K562 (cell line): Measurements from ENCODE around the gene CSMD2. TPM values are rescaled to one million over a fixed set of nuclear protein-coding genes. Genes with fewer than 3 reads are reported as not detected.

Experiments used
- ATAC-seq: fragments of 200-7000 bp; cut with Tn5 transposase; 3 replicates; pipeline ENCODE4 v1.9.1; 2020; ENCODE audit warnings: moderate library complexity
- BruUV-seq: library from RNA; stranded (reverse); fragments of 400-500 nt; replicated peaks from 2 replicates; lab custom pipeline; 2021; lab: Mats Ljungman, UMichigan
- CTCF ChIA-PET: fragments of 300-600 bp; formaldehyde crosslinking; extraction: SDS; loops from one replicate; lab custom pipeline; 2021; ENCODE audit warnings: low intra/inter-chr PET ratio; lab: Yijun Ruan, JAX
- POLR2A ChIA-PET: fragments of 300-600, 350-650 bp; sonication (Branson Sonifier 250); formaldehyde crosslinking; extraction: SDS; loops from one replicate; lab custom pipeline; 2021; ENCODE audit warnings: antibody characterized with exemption, inconsistent platforms; lab: Yijun Ruan, JAX
- DNase-seq, 4 experiments: peaks; one replicate each; pipeline versions ENCODE4 v3.0.0 to v3.0.0-alpha.2; 2011 to 2018; ENCODE audit warnings: low spot score in 3 of 4, mixed read lengths in 3 of 4; ENCODE audit errors: extremely low read depth in 1 of 4
- FAIRE-seq: peaks from 2 replicates; lab custom pipeline; 2011; peaks lifted over from hg19 to GRCh38; lab: Jason Lieb, UNC
- H2AFZ ChIP-seq: 2 replicates; pipeline ENCODE4 v1.6.0; 2011; ENCODE audit warnings: low read depth, low read length, control low read depth, inconsistent platforms
- H3K27ac ChIP-seq: fragments of 200-600 bp; 3 replicates; pipeline ENCODE4 v1.8.0; 2011; ENCODE audit warnings: low read depth, mild to moderate bottlenecking, control low read depth, inconsistent platforms, low read length, moderate library complexity, mixed read lengths; ENCODE audit errors: extremely low read depth
- H3K27me3 ChIP-seq, 2 experiments: fragments of 300-600 bp in 1 of 2; 2 replicates in 1 of 2; 3 replicates in 1 of 2; pipeline versions ENCODE4 v1.6.0 to v1.8.0; 2011; ENCODE audit warnings: inconsistent platforms in 2 of 2, low read length in 2 of 2, mild to moderate bottlenecking in 1 of 2, mixed read lengths in 1 of 2, moderate library complexity in 1 of 2; ENCODE audit not compliant: control insufficient read depth in 2 of 2, insufficient read depth in 2 of 2
- H3K36me3 ChIP-seq: fragments of 300-600 bp; 3 replicates; pipeline ENCODE4 v1.8.0; 2011; ENCODE audit warnings: mild to moderate bottlenecking, low read length, inconsistent platforms; ENCODE audit not compliant: control insufficient read depth, insufficient read depth
- H3K4me1 ChIP-seq, 2 experiments: fragments of 200-600 bp in 1 of 2; replicated peaks in 1 of 2; 2 replicates in 1 of 2; 3 replicates in 1 of 2; pipeline versions ENCODE4 v1.5.1 to v1.8.0; 2011; ENCODE audit warnings: inconsistent platforms in 2 of 2, low read length in 2 of 2, mild to moderate bottlenecking in 1 of 2, mixed read lengths in 1 of 2, moderate library complexity in 1 of 2; ENCODE audit not compliant: control insufficient read depth in 2 of 2, insufficient read depth in 2 of 2
- H3K4me2 ChIP-seq: 2 replicates; pipeline ENCODE4 v1.6.1; 2011; ENCODE audit warnings: low read length, control low read depth, inconsistent platforms, mixed read lengths; ENCODE audit not compliant: insufficient read depth
- H3K4me3 ChIP-seq: fragments of 200-600 bp; sonication (generic), shearing (Covaris generic); 2 replicates; pipeline ENCODE4 v1.5.1; 2016; ENCODE audit warnings: control low read depth, inconsistent platforms
- H3K79me2 ChIP-seq: fragments of 200-600 bp; 3 replicates; pipeline ENCODE4 v1.8.0; 2011; ENCODE audit warnings: low read length, inconsistent platforms; ENCODE audit not compliant: control insufficient read depth, insufficient read depth
- H3K9ac ChIP-seq, 2 experiments: 2 replicates each; pipeline versions ENCODE4 v1.6.0 to v1.6.1; 2011; ENCODE audit warnings: low read depth in 2 of 2, low read length in 2 of 2, control low read depth in 1 of 2, inconsistent platforms in 1 of 2, mild to moderate bottlenecking in 1 of 2, mixed read lengths in 1 of 2; ENCODE audit not compliant: insufficient read depth in 1 of 2
- H3K9me1 ChIP-seq: one replicate; pipeline ENCODE4 v1.6.0; 2011; ENCODE audit warnings: inconsistent platforms, mild to moderate bottlenecking, low read length, moderate library complexity; ENCODE audit not compliant: control insufficient read depth, insufficient read depth
- H3K9me3 ChIP-seq: replicated peaks from 2 replicates; pipeline ENCODE4 v1.5.1; 2011; ENCODE audit warnings: low read depth, low read length, inconsistent platforms; ENCODE audit not compliant: control insufficient read depth, insufficient read depth
- H4K20me1 ChIP-seq: replicated peaks from 2 replicates; pipeline ENCODE4 v1.6.1; 2011; ENCODE audit warnings: low read length, inconsistent platforms, mixed read lengths; ENCODE audit not compliant: control insufficient read depth, insufficient read depth
- ARID2 ChIP-seq: fragments of 450-650 bp; IDR thresholded peaks from 2 replicates; pipeline ENCODE4 v1.6.1; 2017; ENCODE audit warnings: antibody characterized with exemption, mild to moderate bottlenecking
- FOXJ3 ChIP-seq: sonication (generic); formaldehyde crosslinking; IDR thresholded peaks from 2 replicates; pipeline ENCODE4 v1.4.0; 2020; ENCODE audit warnings: mild to moderate bottlenecking, missing genetic modification reagents
- YBX1 ChIP-seq: fragments of 450-650 bp; IDR thresholded peaks from 2 replicates; pipeline ENCODE4 v1.7.1; 2016; ENCODE audit warnings: mild to moderate bottlenecking
- ZNF311 ChIP-seq: fragments of 250-450 bp; sonication (Bioruptor Pico); IDR thresholded peaks from 2 replicates; pipeline ENCODE4 v1.4.0; 2020; ENCODE audit warnings: mild to moderate bottlenecking, moderate library complexity
- WGBS: fragments of 100-300 bp; shearing (Covaris generic); methylation state at CpG from one replicate; pipeline ENCODE4 v1.1.6; 2016; ENCODE audit warnings: low coverage, mixed read lengths; ENCODE audit not compliant: insufficient coverage; ENCODE audit errors: missing lambda C conversion rate; 5-methylcytosine and 5-hydroxymethylcytosine counted together
- in situ Hi-C: fragments of 300-500 bp; cut with MboI; formaldehyde crosslinking; loops from 4 replicates; pipeline ENCODE4 v1.15.0; 2018; ENCODE audit warnings: inconsistent platforms, mixed read lengths
- intact Hi-C: fragments of 100-400 bp; cut with micrococcal nuclease; formaldehyde crosslinking; loops from 2 replicates; pipeline ENCODE4 v1.14.2; 2022
- polyA plus RNA-seq, 8 experiments: library from polyadenylated mRNA; depleted of rRNA in 4 of 8; stranded (reverse) in 5 of 8; unstranded in 3 of 8; fragments of >200 nt; fragmentation: Nextera tagmentation in 2 of 8; fragmentation: Illumina TruSeq in 1 of 8; extraction: Ambion mirVana in 2 of 8; extraction: Trizol in 1 of 8; gene quantifications; 2 replicates each; pipeline versions ENCODE4 v1.2.1 to v1.2.3, GENCODE V29; 2011 to 2014; ENCODE audit warnings: inconsistent platforms in 1 of 8, missing spikeins in 1 of 8
- total RNA-seq, 7 experiments: library from RNA; depleted of rRNA in 6 of 7; stranded (reverse); fragments of >200 nt in 6 of 7; fragmentation: Illumina TruSeq in 2 of 7; extraction: Trizol in 2 of 7; gene quantifications; 2 replicates each; pipeline versions ENCODE4 v1.2.1 to v1.2.3, GENCODE V29; 2011 to 2021; ENCODE audit warnings: low replicate concordance in 1 of 7
- TF ChIP-seq, protein P1 (sequence below): fragments of 150-350 bp; IDR thresholded peaks from 2 replicates; pipeline ENCODE4 v1.6.1; 2014; ENCODE audit warnings: low read depth, mild to moderate bottlenecking, low read length, borderline replicate concordance

The CSMD2 gene
- total and polyA plus RNA-seq, 9 of the 15 experiments (the other 6 are each of a cell fraction or from before 2014, with no cell fraction given), result not detected

DNA sequence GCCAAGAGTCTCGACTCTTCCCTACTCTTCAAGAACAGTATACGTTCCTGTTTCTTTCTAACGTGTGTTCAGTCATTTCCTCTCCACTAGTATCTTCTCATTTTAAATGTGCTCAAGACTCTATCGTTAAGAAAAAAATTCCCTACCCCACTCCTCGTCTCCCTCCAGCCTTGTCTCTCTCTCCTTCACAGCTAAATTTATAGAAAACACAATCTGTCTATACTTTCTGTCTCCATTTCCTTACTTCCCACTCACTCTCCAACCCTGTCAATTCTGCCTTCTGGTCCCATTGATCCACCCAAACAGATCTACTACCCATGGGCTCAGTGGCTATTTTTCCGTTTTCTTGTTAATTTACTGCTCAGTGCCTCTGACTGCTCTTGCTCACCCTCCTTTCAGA lies 75.3 kb downstream of the CSMD2 start:
- Histone ChIP-seq H3K27me3 (peaks cover 0 to 3% of the 10 kb centered on the region in 2 experiments; a peak in 1 of 5 replicates), H3K79me2 (no peaks in the 10 kb centered on the region), H2AFZ (no peak overlapping the region), H3K4me3 (no peak overlapping the region), H4K20me1 (no peaks in the 10 kb centered on the region), H3K9me1 (no peaks in the 10 kb centered on the region), H3K4me2 (no peak overlapping the region), H3K4me1 (no peaks in the 10 kb centered on the region), H3K27ac (no peak overlapping the region), H3K9ac (no peak overlapping the region), H3K36me3 (no peaks in the 10 kb centered on the region), H3K9me3 (no peaks in the 10 kb centered on the region)
- in situ Hi-C loops (no loop called here), intact Hi-C loops (no loop called here)
- ATAC-seq (no peak), FAIRE-seq (no peak), DNase-seq (no peak)
- no TSS peak for BruUV-seq
- ChIA-PET POLR2A (no interaction called here), CTCF (no interaction called here)
- TF ChIP-seq, protein P1, sequence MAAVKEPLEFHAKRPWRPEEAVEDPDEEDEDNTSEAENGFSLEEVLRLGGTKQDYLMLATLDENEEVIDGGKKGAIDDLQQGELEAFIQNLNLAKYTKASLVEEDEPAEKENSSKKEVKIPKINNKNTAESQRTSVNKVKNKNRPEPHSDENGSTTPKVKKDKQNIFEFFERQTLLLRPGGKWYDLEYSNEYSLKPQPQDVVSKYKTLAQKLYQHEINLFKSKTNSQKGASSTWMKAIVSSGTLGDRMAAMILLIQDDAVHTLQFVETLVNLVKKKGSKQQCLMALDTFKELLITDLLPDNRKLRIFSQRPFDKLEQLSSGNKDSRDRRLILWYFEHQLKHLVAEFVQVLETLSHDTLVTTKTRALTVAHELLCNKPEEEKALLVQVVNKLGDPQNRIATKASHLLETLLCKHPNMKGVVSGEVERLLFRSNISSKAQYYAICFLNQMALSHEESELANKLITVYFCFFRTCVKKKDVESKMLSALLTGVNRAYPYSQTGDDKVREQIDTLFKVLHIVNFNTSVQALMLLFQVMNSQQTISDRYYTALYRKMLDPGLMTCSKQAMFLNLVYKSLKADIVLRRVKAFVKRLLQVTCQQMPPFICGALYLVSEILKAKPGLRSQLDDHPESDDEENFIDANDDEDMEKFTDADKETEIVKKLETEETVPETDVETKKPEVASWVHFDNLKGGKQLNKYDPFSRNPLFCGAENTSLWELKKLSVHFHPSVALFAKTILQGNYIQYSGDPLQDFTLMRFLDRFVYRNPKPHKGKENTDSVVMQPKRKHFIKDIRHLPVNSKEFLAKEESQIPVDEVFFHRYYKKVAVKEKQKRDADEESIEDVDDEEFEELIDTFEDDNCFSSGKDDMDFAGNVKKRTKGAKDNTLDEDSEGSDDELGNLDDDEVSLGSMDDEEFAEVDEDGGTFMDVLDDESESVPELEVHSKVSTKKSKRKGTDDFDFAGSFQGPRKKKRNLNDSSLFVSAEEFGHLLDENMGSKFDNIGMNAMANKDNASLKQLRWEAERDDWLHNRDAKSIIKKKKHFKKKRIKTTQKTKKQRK, result no peak
- TF ChIP-seq ARID2, result no peak
- TF ChIP-seq FOXJ3, result no peak
- TF ChIP-seq ZNF311, result no peak
- no peak for TF ChIP-seq YBX1
- WGBS, result under 1% methylated on average over 6 of the region's 6 CpGs
